Keratinocyte (primary cell): Measurements from ENCODE around the gene IGFBP5. TPM values are rescaled to one million over a fixed set of nuclear protein-coding genes. Genes with fewer than 3 reads are reported as not detected.

Source experiments
- DNase-seq: peaks from one replicate; pipeline ENCODE4 v3.0.0-alpha.2; 2011; ENCODE audit warnings: low read depth, missing footprints, low spot score
- FAIRE-seq: peaks from 2 replicates; lab custom pipeline; 2011; peaks lifted over from hg19 to GRCh38; lab: Jason Lieb, UNC
- H2AFZ ChIP-seq: 2 replicates; pipeline ENCODE4 v1.6.0; 2012; ENCODE audit warnings: low read length, control low read depth, inconsistent platforms; ENCODE audit not compliant: control insufficient read depth
- H3K27ac ChIP-seq: 2 replicates; pipeline ENCODE4 v1.5.1; 2011; ENCODE audit warnings: low read length; ENCODE audit not compliant: control insufficient read depth, insufficient read depth
- H3K27me3 ChIP-seq: 3 replicates; pipeline ENCODE4 v1.6.0; 2011; ENCODE audit warnings: low read length; ENCODE audit not compliant: control insufficient read depth, insufficient read depth; ENCODE audit errors: extremely low read depth
- H3K36me3 ChIP-seq, 2 experiments: 2 replicates in 1 of 2; 3 replicates in 1 of 2; pipeline ENCODE4 v1.5.1; 2011; ENCODE audit warnings: low read length in 2 of 2, mild to moderate bottlenecking in 1 of 2; ENCODE audit not compliant: control insufficient read depth in 2 of 2, insufficient read depth in 2 of 2; ENCODE audit errors: extremely low read depth in 1 of 2
- H3K4me1 ChIP-seq: 3 replicates; pipeline ENCODE4 v1.5.1; 2011; ENCODE audit warnings: low read length; ENCODE audit not compliant: control insufficient read depth, insufficient read depth; ENCODE audit errors: extremely low read depth
- H3K4me2 ChIP-seq: 3 replicates; pipeline ENCODE4 v1.6.0; 2011; ENCODE audit warnings: low read depth, low read length; ENCODE audit not compliant: control insufficient read depth, insufficient read depth; ENCODE audit errors: extremely low read depth
- H3K4me3 ChIP-seq, 3 experiments: fragments of 200-600 bp in 1 of 3; sonication (generic) in 1 of 3; 2 replicates in 2 of 3; 3 replicates in 1 of 3; pipeline ENCODE4 v1.5.1; 2011 to 2016; ENCODE audit warnings: low read length in 3 of 3, mild to moderate bottlenecking in 3 of 3, control low read depth in 2 of 3, inconsistent platforms in 1 of 3, low read depth in 1 of 3, mixed read lengths in 1 of 3, mixed run types in 1 of 3, moderate library complexity in 1 of 3; ENCODE audit not compliant: control insufficient read depth in 2 of 3, insufficient read depth in 2 of 3; ENCODE audit errors: extremely low read depth in 1 of 3
- H3K79me2 ChIP-seq: 2 replicates; pipeline ENCODE4 v1.6.0; 2012; ENCODE audit warnings: low read length; ENCODE audit not compliant: control insufficient read depth, insufficient read depth
- H3K9ac ChIP-seq: 3 replicates; pipeline ENCODE4 v1.6.0; 2011; ENCODE audit warnings: low read length; ENCODE audit not compliant: control insufficient read depth, insufficient read depth; ENCODE audit errors: extremely low read depth
- H3K9me1 ChIP-seq: 3 replicates; pipeline ENCODE4 v1.6.0; 2011; ENCODE audit warnings: low read length; ENCODE audit not compliant: control insufficient read depth, insufficient read depth; ENCODE audit errors: extremely low read depth
- H3K9me3 ChIP-seq: 2 replicates; pipeline ENCODE4 v1.5.1; 2012; ENCODE audit warnings: low read depth, low read length; ENCODE audit not compliant: control insufficient read depth
- H4K20me1 ChIP-seq: 3 replicates; pipeline ENCODE4 v1.6.0; 2011; ENCODE audit warnings: low read length; ENCODE audit not compliant: control insufficient read depth, insufficient read depth; ENCODE audit errors: extremely low read depth
- CTCF ChIP-seq, 3 experiments: IDR thresholded peaks in 1 of 3; conservative IDR thresholded peaks in 1 of 3; optimal IDR thresholded peaks in 1 of 3; 2 replicates in 2 of 3; 3 replicates in 1 of 3; pipeline versions ENCODE3 to v1.5.1; 2011; ENCODE audit warnings: low read length in 3 of 3, mild to moderate bottlenecking in 3 of 3, moderate library complexity in 2 of 3, control low read depth in 1 of 3, inconsistent platforms in 1 of 3; ENCODE audit not compliant: insufficient read depth in 2 of 3; ENCODE audit errors: extremely low read depth in 1 of 3
- EZH2 ChIP-seq: IDR thresholded peaks from one replicate; pipeline ENCODE4 v1.6.1; 2012; ENCODE audit warnings: inconsistent platforms, mild to moderate bottlenecking, low read length, moderate library complexity
- dilution Hi-C: fragments of 300-500 bp; cut with MboI; formaldehyde crosslinking; loops from one replicate; pipeline ENCODE4 v1.7.0; 2020; ENCODE audit warnings: low sequenced_read_pairs; ENCODE audit not compliant: extremely low pct_ligation_motif_present
- polyA plus RNA-seq, 5 experiments: library from polyadenylated mRNA; depleted of rRNA in 3 of 5; stranded (reverse) in 3 of 5; stranded (forward) in 1 of 5; unstranded in 1 of 5; fragments of >200 nt; gene quantifications; 1 replicate in 1 of 5; 2 replicates in 3 of 5; 3 replicates in 1 of 5; pipeline versions ENCODE4 v1.2.1 to v1.2.3, GENCODE V29; 2011 to 2012; ENCODE audit warnings: missing spikeins in 2 of 5, low read depth in 1 of 5, low replicate concordance in 1 of 5

Gene IGFBP5
- polyA plus RNA-seq, 1 donor (not counting 4 experiments of a cell fraction or from before 2014, with no cell fraction given), result 1.1 TPM

- H3K27me3 ChIP-seq, result no peaks in the 10 kb centered on the region
- no peak overlapping the region for H2AFZ ChIP-seq
- H4K20me1 ChIP-seq, result no peaks in the 10 kb centered on the region
- dilution Hi-C loops, result no loop called here
- DNase-seq, result no peak
- no peak overlapping the region for H3K4me3 ChIP-seq
- no peaks in the 10 kb centered on the region for H3K9me1 ChIP-seq
- H3K36me3 ChIP-seq, result no peaks in the 10 kb centered on the region
- no peak overlapping the region for H3K9ac ChIP-seq
- no peaks in the 10 kb centered on the region for H3K79me2 ChIP-seq
- TF ChIP-seq EZH2, result no peak
- no peak for TF ChIP-seq CTCF (optimal IDR thresholded peaks at IDR 0.05 in 1 of 3, IDR thresholded peaks at IDR 0.05 in 1 of 3, conservative IDR thresholded peaks at IDR 0.05 in 1 of 3; ENCODE audit: extremely low read depth in 1 of 3, insufficient read depth in 2 of 3, low read length in 3 of 3)
- H3K9me3 ChIP-seq, result no peaks in the 10 kb centered on the region
- H3K27ac ChIP-seq, result no peak overlapping the region
- no peak overlapping the region for H3K4me2 ChIP-seq
- peaks cover 11% of the 10 kb centered on the region for H3K4me1 ChIP-seq
- FAIRE-seq, result no peak
Observed at GRCh38 chr2:216730871-216731270, 35.5 kb upstream of the IGFBP5 start.

GRCh38 chr2:216727346-216728122 lies 32.2 kb upstream of the IGFBP5 start:
- Histone ChIP-seq H3K4me2 (peak overlapping the region; percentile 38), H3K4me1 (peaks cover 30% of the 10 kb centered on the region), H3K79me2 (no peaks in the 10 kb centered on the region), H3K9me1 (no peaks in the 10 kb centered on the region), H3K4me3 (no peak overlapping the region), H3K27ac (no peak overlapping the region), H3K9ac (no peak overlapping the region), H4K20me1 (no peaks in the 10 kb centered on the region), H3K9me3 (no peaks in the 10 kb centered on the region), H3K36me3 (no peaks in the 10 kb centered on the region), H3K27me3 (no peaks in the 10 kb centered on the region), H2AFZ (no peak overlapping the region)
- peak; percentile 25 to 48 (median 36) for TF ChIP-seq CTCF (optimal IDR thresholded peaks at IDR 0.05 in 1 of 3, IDR thresholded peaks at IDR 0.05 in 1 of 3, conservative IDR thresholded peaks at IDR 0.05 in 1 of 3; ENCODE audit: extremely low read depth in 1 of 3, insufficient read depth in 2 of 3, low read length in 3 of 3)
- no peak for TF ChIP-seq EZH2
- DNase-seq (no peak), FAIRE-seq (peak; percentile 91)
- dilution Hi-C loops, result no loop called here
